Stimulated activated CD4-positive, alpha-beta T cell treated with anti-CD3 and anti-CD28 coated beads, Interleukin-4, amount 100 ng/mL, for 24 hours (primary cell): ENCODE results near the gene CCDC85C.

Experiments used
- DNase-seq: peaks from one replicate; pipeline ENCODE4 v3.0.0-alpha.2; 2020

CCDC85C gene

GRCh38 chr14:99467336-99468078 is 136.5 kb downstream of the CCDC85C start:
- no peak for DNase-seq

GRCh38 chr14:99466758-99467157 is 137.2 kb downstream of the CCDC85C start:
- no peak for DNase-seq

- no peak for DNase-seq
Observed at GRCh38 chr14:99465288-99465687, 138.7 kb downstream of the CCDC85C start.

GRCh38 chr14:99463974-99464373 is 140.0 kb downstream of the CCDC85C start:
- no peak for DNase-seq

- no peak for DNase-seq
Observed at GRCh38 chr14:99462210-99462609, 141.8 kb downstream of the CCDC85C start.

GRCh38 chr14:99461411-99462085 is 142.5 kb downstream of the CCDC85C start:
- no peak for DNase-seq

GRCh38 chr14:99460793-99461192 is 143.2 kb downstream of the CCDC85C start:
- DNase-seq = no peak

GRCh38 chr14:99459481-99460100 is 144.4 kb downstream of the CCDC85C start:
- no peak for DNase-seq

GRCh38 chr14:99454246-99454645 is 149.8 kb downstream of the CCDC85C start:
- no peak for DNase-seq

- DNase-seq = no peak
Observed at GRCh38 chr14:99452968-99453367, 151.0 kb downstream of the CCDC85C start.

- DNase-seq = no peak
Observed at GRCh38 chr14:99451234-99451633, 152.8 kb downstream of the CCDC85C start.

- DNase-seq = no peak
Observed at GRCh38 chr14:99450266-99450665, 153.7 kb downstream of the CCDC85C start.
